Dendritic cell treated with granulocyte-macrophage colony-stimulating factor and Interleukin-4, amounts not matched to agents 40 ng/mL and 50 ng/mL, for 4 days (primary cell): ENCODE results near the gene ANAPC1.
"Not testable (repeated sequence)": the region's sequence is repeated elsewhere in the genome, so short reads cannot be mapped to it uniquely, and the experiment has no call there.

Experiments
- H3K27ac Mint-ChIP-seq: one replicate; pipeline ENCODE4 v1.8.0; 2022; ENCODE audit warnings: mild to moderate bottlenecking, mixed read lengths
- H3K27me3 Mint-ChIP-seq: one replicate; pipeline ENCODE4 v1.8.0; 2022; ENCODE audit warnings: mild to moderate bottlenecking, mixed read lengths
- H3K36me3 Mint-ChIP-seq: one replicate; pipeline ENCODE4 v1.8.0; 2022; ENCODE audit warnings: low read depth, mixed read lengths
- H3K4me1 Mint-ChIP-seq: one replicate; pipeline ENCODE4 v1.8.0; 2022; ENCODE audit warnings: low read depth, mixed read lengths
- H3K4me3 Mint-ChIP-seq: one replicate; pipeline ENCODE4 v1.8.0; 2022; ENCODE audit warnings: mild to moderate bottlenecking, moderate library complexity, mixed read lengths
- H3K9me3 Mint-ChIP-seq: one replicate; pipeline ENCODE4 v1.8.0; 2022; ENCODE audit warnings: mixed read lengths
- intact Hi-C: fragments of 100-400 bp; cut with micrococcal nuclease; formaldehyde crosslinking; loops from one replicate; pipeline ENCODE4 v1.15.0; 2022

The ANAPC1 gene

DNA sequence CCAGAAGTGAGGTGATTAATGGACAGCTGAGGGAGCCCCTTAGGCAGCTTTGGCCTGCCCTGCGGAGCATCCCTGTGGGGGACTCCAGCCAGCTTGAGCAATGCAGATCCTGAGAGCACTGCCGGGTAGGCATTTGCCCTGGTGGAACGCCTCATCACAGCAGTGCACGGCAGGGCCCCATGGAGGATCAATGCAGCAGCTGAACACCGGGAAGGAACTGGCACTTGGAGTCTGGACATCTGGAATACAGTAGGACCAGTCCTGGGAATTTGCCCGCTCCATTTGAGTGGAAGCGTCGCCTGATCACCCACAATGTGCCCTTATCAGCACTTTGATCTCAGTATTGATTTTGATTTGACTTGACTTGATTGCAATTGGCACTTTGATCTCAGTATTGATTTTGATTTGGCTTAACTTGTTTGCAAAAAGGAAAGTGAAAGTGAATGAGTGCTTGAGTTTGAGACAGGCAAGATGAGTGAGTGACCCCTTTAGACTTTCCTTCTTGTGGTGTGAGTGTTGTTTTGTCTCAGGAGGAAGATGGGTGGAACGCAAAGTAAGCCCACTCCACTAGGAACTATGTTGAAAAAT, 123.2 kb downstream of the ANAPC1 start:
- H3K27ac Mint-ChIP-seq, H3K36me3 Mint-ChIP-seq, H3K4me3 Mint-ChIP-seq, intact Hi-C loops, H3K4me1 Mint-ChIP-seq, H3K27me3 Mint-ChIP-seq: not testable (repeated sequence)
- H3K9me3 Mint-ChIP-seq: peaks cover 25% of the 10 kb centered on the region

DNA sequence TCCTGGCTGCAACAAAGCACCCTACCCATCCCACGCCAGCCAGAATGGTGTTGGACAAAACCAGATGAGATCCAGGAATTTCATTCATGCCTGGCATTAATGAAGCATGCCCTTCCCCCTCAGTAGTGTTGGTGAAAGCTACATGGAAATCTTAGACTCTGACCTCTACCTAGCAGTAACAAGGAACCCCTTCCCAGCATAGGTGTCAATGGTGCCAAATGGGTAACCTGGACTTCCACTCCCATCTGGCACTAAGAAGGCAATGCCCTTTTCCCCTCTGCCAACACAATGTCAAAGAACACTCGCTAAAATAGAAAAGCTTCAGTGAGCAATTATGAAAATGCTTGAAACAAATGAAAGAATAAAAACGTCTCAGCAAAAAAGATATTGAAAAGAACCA, 131.5 kb downstream of the ANAPC1 start:
- H3K27ac Mint-ChIP-seq, H3K9me3 Mint-ChIP-seq, H3K4me3 Mint-ChIP-seq, H3K4me1 Mint-ChIP-seq, H3K36me3 Mint-ChIP-seq, H3K27me3 Mint-ChIP-seq, intact Hi-C loops: not testable (repeated sequence)

DNA sequence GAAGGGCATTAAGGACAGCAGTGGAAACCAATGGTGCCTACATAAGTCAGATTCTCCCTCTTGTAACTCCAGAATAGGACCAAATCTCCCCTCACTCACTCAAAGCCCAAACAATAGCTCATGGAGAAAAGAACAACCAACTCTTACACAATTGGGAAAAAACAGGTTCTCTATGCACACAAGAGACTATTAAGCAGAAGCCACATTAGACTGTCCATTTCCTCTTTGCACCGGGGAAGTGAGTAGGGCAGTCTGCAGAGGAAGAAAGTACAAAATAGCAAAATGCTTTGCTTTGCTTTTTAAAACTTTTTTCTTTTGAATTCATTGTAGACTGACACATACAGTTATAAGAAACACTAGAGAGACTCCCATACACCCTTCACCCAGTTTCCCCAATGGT, 133.4 kb downstream of the ANAPC1 start:
- intact Hi-C loops, H3K4me1 Mint-ChIP-seq, H3K9me3 Mint-ChIP-seq, H3K27me3 Mint-ChIP-seq, H3K27ac Mint-ChIP-seq, H3K36me3 Mint-ChIP-seq, H3K4me3 Mint-ChIP-seq: not testable (repeated sequence)

DNA sequence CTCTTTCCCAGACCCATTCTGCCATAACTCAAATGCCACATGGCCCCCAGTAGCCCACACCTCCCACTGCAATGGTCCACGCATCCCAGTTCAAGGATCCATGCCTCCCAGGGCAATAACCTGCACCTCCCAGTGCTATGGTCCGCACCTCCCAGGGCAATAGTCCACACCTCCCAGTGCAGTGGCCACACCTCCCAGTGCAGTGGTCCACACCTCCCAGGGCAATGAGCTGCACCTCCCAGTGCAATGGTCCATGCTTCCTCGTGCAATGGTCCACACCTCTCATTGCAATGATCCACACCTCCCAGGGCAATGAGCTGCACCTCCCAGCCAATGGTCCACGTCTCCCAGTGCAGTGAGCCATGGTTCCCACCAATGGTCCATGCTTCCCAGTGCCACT, 135.6 kb downstream of the ANAPC1 start:
- H3K27me3 Mint-ChIP-seq, H3K36me3 Mint-ChIP-seq, H3K4me1 Mint-ChIP-seq, H3K27ac Mint-ChIP-seq, H3K9me3 Mint-ChIP-seq, H3K4me3 Mint-ChIP-seq, intact Hi-C loops: not testable (repeated sequence)

DNA sequence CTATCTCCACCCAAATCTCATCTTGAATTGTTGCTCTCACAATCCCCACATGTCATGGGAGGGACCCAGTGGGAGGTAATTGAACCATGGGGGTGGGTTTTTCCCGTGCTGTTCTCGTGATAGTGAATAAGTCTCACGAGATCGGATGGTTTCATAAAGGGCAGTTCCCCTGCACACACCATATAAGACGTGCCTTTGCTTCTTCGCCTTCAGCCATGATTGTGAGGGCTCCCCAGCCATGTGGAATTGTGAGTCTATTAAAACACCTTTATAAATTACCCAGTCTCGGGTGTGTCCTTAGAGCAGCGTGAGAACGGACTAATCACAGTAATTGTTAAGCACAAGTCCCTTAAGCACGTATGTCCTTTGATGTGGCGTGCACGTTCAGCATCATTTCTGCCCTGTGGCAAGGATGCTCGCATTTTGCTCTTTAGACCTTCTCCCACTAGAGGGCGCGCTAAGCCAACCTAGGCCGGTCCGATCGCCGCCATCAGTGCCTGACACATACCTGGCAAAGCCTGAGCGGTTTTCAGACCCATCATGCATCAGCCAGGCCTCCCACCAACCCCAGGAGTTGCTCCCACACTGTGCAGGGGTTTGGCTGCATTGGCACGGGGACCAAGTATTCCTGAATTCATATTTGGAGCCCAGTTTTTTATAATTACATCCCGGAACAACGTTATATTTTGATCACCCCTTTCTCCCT, 136.4 kb downstream of the ANAPC1 start:
- intact Hi-C loops, H3K9me3 Mint-ChIP-seq, H3K36me3 Mint-ChIP-seq, H3K27me3 Mint-ChIP-seq, H3K4me3 Mint-ChIP-seq, H3K27ac Mint-ChIP-seq, H3K4me1 Mint-ChIP-seq: not testable (repeated sequence)

DNA sequence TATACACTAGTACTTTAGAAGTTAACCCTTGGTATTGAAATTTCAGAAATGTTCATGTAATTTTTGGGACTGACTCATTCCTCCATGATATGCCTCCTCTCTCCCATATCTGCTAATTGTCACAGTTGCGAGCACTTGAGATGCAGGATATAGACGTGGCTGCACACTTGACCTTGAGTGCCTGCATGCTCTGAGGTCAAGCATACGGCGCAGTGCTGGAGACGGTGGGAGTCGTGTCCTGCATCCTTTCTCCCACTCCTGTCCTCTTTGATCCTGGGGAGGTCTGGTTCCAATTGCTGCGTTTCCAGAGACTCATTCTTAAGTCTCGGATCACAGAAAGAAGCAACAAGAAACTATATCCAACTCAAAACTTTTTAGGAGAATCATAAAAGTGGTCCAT, 139.2 kb downstream of the ANAPC1 start:
- H3K36me3 Mint-ChIP-seq, intact Hi-C loops, H3K9me3 Mint-ChIP-seq, H3K4me1 Mint-ChIP-seq, H3K27me3 Mint-ChIP-seq, H3K27ac Mint-ChIP-seq, H3K4me3 Mint-ChIP-seq: not testable (repeated sequence)

DNA sequence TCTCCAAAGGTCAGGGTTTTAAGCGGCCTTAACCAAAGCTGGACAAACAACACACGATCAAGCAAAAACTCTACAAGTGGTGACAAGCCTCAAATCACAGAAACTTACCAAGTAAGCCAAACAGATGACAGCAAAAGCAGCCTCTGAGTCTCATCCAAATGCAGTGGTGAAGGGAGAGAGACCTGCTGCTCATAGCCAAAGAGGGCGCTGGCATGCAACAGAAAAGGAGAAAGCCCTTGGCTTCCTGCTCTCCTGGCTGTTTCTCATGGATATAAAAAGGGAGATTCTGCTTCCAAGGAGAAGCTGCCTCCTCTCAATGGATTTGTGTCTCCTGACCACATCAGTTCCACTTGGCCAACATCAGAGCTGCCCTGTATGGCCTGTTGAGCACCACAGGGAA, 142.5 kb downstream of the ANAPC1 start:
- H3K36me3 Mint-ChIP-seq, intact Hi-C loops, H3K4me3 Mint-ChIP-seq, H3K4me1 Mint-ChIP-seq, H3K27me3 Mint-ChIP-seq, H3K27ac Mint-ChIP-seq, H3K9me3 Mint-ChIP-seq: not testable (repeated sequence)

DNA sequence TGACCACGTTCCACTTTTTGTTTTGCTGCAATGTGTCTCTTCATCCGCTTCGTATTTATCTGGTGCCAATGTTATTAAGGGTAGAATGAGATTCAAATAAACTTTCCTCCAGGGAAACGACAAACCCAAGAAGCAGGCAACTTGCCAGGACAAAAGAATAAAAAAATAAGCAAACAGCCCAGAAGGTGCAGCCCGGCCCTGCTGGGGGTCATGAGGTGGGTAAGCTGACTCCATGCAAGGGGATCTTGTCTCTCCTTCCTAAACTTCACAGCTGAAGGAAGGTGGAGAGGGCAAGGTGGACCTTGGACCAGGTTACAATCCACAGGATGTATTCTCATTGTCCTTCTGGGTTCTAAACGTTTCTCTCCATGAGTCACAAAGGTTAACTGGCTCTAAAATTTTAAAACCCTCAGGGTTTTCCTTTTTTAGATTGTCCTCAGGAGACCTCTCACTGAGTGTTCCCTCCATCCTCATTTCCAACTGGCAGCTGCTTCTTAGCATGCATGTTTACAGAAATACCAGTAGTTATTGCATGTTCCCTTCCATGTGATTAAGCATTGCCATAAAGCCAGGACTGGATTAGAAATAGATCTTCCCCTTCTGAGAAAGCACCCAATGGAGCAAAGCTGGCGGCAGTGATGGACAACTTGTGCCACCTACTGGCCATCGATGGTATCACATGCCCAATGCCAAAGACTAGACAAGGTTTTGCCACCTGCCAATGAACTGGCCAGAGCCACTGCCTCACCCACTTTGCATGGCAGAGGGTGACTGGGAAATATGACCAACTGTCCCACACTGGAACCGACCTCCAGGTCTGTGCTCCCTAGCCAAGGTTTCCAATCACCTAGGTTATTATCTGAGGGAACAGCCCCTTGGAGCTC, 147.9 kb downstream of the ANAPC1 start:
- H3K36me3 Mint-ChIP-seq, H3K9me3 Mint-ChIP-seq, H3K27ac Mint-ChIP-seq, H3K27me3 Mint-ChIP-seq, H3K4me3 Mint-ChIP-seq, intact Hi-C loops: not testable (repeated sequence)
- H3K4me1 Mint-ChIP-seq: peaks cover 13% of the 10 kb centered on the region

DNA sequence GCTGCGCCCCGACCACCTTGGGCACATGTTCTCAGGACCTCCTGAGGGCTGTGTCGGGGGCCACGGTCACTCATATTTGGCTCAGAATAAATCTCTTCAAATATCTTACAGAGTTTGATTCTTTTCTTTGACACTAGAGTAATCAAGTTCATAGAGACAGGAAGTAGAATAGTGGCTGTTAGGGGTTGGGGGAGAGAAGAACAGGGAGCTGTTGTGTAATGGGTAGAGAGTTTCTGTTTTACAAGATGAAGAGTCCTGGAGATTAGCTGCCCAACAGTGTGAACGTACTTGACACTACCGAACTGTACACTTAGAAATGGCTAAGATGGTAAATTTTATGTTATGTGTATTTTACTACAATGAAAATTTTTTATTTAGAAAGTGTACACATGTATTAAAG, 148.6 kb downstream of the ANAPC1 start:
- H3K9me3 Mint-ChIP-seq, intact Hi-C loops, H3K27me3 Mint-ChIP-seq, H3K4me3 Mint-ChIP-seq, H3K36me3 Mint-ChIP-seq, H3K27ac Mint-ChIP-seq: not testable (repeated sequence)
- H3K4me1 Mint-ChIP-seq: peaks cover 13% of the 10 kb centered on the region

DNA sequence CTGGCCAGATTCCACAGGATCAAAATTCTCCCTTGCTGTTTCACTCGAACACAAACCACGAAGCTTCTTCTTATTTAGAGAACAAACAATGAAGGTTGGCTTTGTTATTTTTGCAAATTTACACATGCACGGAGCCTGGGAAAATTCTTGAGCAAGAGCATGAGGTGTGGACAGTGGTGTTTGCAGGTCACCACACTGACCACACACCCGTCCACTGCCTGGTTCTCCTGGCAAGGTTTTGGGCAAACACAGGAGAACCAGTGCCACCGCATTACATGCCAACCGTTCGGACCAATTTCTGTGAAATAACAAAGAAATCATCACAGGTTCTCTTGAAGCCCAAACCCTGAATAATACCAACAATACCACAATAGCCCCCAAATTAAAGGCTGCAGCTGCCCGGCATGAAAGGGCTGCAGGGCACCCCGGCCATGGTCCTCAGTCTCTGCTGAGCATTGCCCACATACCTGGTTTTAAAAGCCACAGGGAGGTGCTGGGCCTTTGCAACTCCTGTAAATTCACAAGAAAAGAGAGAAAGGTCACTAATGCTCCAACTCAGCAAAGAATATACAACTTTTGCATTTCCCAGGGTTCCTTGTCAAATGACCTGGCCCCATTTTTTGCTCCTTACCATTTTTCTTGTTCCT, 154.1 kb downstream of the ANAPC1 start:
- H3K27me3 Mint-ChIP-seq, H3K9me3 Mint-ChIP-seq, H3K27ac Mint-ChIP-seq, H3K4me1 Mint-ChIP-seq, H3K4me3 Mint-ChIP-seq, H3K36me3 Mint-ChIP-seq, intact Hi-C loops: not testable (repeated sequence)

DNA sequence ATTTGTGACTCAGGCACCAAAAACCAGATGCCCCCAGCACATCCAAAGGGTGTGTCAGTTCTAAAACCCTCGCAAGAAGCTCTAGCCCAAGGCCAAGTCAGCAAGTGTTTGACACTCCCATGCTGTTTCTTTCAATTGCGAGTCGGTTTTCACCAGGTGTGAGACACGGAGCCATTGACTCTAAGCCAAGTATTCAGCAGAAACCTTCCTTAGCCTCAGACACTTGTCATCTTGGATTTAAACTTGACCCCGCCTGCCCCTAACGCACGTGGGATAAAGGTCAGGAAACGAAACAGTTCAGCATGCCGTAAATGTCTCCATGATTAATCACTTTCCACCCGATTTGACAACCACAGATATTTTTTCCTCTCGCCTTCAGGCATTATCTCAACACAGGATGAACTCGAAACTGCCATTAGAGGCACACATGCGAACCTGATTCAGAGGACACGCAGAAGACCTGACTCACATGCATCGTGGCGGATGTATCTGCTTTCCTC, 156.3 kb downstream of the ANAPC1 start:
- H3K27me3 Mint-ChIP-seq, H3K27ac Mint-ChIP-seq, intact Hi-C loops, H3K4me3 Mint-ChIP-seq, H3K4me1 Mint-ChIP-seq, H3K36me3 Mint-ChIP-seq, H3K9me3 Mint-ChIP-seq: not testable (repeated sequence)

DNA sequence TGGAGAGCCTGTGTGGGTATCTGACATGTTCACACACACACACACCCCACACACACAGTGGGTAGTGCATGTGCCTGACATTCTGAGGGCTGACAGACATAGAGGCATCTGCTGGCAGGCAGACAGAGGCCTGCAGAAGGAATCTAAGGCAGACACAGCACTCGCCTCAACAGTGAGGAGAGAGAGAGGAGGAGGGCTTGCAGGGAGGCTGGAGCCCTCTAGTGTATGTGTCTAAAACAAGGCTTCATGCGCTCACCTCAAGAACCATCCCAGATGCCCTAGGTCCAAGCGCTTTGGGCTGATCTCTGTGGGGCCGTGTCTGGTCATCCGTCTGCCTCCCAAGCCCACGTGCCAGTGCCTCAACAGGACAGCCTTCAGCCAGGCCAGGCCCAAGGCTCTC, 158.3 kb downstream of the ANAPC1 start:
- H3K27me3 Mint-ChIP-seq, H3K4me1 Mint-ChIP-seq, intact Hi-C loops, H3K4me3 Mint-ChIP-seq, H3K36me3 Mint-ChIP-seq, H3K9me3 Mint-ChIP-seq, H3K27ac Mint-ChIP-seq: not testable (repeated sequence)

DNA sequence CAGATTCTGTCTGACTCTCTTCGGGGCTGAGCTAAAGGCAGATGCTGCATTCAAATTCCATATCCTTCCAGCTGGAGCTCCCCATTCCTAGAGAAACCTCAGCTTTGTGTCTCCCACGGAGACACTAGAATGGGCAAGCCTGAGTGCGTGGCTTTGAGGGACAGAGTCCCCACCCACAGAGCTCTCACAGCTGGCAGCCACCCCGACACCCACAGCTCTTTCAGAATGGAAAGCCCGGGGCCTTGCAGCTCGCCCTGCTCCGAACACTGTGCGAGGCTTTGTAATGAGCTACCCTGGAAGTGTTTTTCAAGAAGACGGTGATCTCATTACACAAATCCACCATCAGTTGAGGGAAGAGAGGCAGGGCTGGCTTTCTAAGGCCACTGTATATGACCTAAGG, 164.4 kb downstream of the ANAPC1 start:
- H3K27me3 Mint-ChIP-seq, H3K36me3 Mint-ChIP-seq, H3K4me3 Mint-ChIP-seq, H3K9me3 Mint-ChIP-seq, intact Hi-C loops, H3K4me1 Mint-ChIP-seq, H3K27ac Mint-ChIP-seq: not testable (repeated sequence)
